NCI-H1105 (cell line): ENCODE measurements around the gene MPI.
A peak's percentile ranks its signal among the peaks of the same experiment; 100 is the strongest.
"Not testable (repeated sequence)": the region's sequence is repeated elsewhere in the genome, so short reads cannot be mapped to it uniquely, and the experiment has no call there.

Source experiments
- DNase-seq: peaks from one replicate; lab custom pipeline; 2025; lab: John Stamatoyannopoulos, UW

MPI gene

DNA sequence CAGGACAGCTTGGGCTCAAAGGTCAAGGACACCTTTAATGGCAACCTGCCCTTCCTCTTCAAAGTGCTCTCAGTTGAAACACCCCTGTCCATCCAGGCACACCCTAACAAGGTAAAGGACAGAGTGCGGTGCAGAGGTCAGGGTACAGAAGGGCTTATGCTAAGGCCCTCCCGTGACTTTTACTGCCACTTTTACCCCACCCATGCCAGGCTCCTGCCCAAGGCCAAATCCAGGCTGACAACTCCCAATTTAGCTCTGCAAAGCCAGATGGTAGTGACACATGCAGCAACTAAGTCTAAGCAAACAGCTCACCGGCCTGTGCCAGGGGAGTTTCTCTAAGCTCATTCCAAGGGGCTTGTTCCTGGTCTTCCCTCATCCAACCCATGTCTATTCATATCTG is 1.6 kb downstream of the MPI start:
- DNase-seq, result no peak

DNA sequence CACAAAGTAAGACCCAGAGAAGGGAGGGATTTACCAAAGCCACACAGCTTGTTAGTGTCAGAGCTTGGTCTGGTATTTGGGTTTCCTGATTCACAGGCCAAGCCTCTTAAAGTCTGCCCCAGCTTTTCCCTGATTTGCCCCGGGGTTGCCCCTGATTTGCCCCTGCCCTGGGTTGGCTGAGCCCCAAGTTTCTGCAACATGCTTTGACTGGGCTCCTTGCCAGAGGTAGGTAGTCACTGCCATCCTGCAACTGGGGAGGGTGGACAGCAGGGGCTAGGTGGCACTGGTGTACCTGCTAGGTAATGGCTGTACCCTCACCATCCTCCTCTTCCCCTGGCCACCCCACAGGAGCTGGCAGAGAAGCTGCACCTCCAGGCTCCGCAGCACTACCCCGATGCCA is 2.5 kb downstream of the MPI start:
- no peak for DNase-seq

DNA sequence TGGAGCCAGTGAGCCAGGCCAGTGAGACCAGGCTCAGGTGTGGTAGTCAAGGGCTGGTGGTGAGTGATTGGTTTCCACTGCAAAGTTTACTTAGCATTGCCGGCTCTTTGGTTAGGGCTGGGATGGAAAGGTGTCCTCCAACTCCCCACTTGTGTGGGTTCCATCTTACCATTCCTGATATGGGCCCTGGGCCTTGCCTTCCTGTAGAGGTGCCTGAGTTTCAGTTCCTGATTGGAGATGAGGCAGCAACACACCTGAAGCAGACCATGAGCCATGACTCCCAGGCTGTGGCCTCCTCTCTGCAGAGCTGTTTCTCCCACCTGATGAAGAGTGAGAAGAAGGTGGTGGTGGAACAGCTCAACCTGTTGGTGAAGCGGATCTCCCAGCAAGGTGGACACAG is 3.1 kb downstream of the MPI start:
- DNase-seq, result no peak

DNA sequence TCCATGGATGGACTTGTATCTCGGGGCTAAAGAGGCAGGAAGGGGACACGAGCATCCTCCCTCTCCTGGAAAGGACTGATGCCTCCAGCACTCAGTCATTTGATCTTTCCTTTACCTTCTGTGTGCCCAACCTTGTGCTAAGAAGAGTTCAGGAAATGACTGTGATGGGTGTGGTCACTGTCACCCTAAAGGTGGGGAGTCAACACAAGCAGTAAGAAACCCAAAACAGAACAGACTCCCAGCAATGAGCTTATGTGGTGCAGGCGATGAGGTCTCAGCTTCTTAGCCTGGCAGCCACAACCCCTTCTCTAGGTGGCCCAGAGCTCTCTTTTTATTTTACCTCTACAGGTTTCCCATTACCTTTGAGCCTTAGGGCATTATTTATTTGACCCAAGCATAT is 3.8 kb downstream of the MPI start:
- DNase-seq, result no peak

DNA sequence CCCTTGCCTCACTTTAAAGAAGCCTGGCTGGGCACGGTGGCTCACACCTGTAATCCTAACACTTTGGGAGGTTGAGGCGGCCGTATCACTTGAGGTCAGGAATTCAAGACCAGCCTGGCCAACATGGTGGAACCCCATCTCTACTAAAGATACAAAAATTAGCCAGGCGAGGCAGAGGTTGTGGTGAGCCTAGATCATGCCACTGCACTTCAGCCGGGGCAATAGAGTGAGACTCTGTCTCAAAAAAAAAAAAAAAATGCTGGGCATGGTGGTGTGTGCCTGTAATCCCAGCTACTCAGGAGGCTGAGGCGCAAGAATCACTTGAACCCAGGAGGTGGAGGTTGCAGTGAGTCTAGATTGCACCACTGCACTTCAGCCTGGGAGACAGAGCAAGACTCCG is 4.5 kb downstream of the MPI start:
- DNase-seq, result not testable (repeated sequence)

DNA sequence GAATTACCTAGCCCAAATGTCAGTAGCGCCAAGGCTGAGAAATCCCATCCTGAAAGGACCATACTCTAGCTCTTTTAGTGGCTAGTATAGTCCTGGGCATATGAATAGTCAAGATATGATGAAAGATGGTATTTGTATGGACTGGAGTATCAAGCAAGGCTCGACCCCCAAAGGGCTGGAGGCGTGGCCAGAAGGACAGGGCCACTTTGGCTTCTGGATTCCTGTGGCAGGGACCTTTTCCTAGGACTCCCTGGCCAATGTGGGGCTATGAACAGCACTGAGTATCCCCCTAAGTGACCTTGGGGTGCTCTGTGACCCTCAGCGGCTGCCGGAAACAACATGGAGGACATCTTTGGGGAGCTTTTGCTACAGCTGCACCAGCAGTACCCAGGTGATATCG is 6.0 kb downstream of the MPI start:
- DNase-seq, result no peak

DNA sequence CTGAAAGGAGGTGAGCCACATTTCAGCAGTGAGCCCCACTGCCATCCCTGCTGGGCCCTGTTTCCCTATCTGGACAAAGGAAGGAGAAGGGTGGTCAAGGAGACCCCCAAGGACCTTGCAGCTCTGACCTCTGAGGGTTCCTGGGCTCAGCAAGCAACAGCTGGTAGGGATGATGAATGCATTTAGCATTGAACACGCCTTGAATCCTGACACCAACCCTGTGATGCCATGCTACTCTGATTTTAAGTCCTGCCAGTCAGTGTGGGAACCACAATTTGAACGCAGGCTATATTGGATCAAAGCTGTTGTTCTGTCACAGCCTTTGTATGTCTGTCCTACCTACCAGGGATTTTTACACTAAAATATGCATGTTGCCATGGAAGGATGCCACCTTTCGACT is 6.5 kb downstream of the MPI start:
- DNase-seq, result no peak

DNA sequence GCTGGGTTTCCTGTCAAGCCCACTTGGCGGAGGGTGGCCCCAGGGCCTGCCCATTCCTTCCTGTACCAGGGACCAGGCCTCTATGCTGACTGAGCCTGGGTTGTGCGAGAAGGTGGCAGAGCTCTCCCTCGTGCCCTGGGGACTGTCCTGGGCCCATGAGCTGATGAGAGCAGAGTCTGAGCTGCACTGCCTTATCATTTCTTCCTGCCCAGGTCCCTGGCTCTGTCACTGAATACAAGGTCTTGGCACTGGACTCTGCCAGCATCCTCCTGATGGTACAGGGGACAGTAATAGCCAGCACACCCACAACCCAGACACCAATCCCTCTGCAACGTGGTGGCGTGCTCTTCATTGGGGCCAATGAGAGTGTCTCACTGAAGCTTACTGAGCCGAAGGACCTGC is 7.5 kb downstream of the MPI start:
- DNase-seq, result no peak

DNA sequence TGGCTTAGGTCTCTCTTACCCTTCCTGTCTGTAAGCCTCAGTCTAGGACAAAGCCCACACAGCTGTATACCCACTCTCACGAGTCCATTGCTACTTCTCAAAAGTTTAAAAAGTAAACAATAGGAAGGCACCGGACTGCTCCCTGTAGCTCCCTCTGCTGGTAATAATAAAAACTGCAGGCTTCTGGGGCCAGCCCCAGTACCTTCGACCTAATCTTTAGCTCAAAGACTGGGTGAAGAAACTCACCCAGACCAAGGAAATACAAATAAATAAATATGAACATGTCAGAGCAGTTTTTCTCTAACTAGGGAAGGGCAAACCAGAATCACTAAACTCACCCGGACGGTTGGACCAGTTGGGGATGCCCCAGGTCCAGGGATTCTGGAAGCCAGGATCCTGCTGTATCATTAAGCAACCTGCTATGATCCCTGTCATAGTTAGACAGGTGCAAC is 11.8 kb downstream of the MPI start:
- DNase-seq, result no peak

DNA sequence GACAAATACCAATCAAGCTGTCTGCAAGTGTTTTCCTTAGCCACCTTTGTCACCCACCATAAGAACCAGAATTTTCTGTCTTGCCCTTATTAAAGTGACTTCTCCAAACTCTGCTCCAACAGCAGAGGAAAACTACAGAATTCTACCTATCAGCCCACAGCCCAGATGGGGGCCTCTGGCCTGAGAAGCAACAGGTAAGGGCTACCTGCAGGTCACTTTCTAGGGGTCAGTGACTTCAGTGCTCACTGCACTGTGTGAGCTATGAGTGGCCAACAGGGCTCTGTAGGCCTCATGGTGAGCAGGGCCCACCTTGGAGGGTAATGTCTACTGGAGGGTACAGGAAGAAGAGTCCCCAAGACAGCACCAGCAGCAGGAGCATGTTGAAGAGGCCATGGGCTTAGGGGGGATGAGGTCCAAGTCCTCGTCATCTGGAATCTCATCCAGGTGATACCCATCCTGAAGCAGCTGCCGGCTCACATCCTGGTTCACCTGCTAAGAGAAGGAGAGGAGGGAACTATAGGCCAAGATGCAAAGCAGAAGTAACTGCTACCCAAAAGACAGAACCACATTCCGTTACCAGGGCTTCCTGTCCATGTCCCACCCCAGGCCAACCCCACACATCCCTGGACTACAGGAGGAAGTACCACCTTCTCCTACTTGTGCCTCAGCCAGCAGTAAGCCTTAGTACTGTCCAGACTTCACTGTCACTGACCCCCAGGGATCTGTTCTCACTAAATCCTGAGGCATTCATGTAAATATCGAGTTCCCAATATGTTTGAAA is 12.6 kb downstream of the MPI start:
- DNase-seq, result no peak

DNA sequence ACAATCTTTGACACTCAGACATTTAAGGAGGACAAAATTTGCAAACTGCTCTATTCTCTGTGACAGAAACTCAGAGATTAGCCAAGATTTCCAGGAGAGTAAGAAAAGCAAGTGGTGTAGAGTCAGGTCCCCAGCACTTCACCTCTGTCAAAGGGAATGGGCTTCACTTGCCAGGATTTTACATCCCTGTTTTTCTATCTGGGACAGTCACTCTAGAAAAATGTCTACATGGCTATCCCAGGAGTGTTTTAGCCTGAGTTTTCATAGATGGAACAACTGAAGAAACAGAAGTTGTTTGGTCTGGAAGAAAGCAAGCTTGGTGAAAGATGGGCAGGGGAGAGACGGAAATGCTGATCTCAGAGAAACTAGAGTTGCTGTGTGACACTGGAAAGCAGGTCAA is 13.8 kb downstream of the MPI start:
- no peak for DNase-seq

DNA sequence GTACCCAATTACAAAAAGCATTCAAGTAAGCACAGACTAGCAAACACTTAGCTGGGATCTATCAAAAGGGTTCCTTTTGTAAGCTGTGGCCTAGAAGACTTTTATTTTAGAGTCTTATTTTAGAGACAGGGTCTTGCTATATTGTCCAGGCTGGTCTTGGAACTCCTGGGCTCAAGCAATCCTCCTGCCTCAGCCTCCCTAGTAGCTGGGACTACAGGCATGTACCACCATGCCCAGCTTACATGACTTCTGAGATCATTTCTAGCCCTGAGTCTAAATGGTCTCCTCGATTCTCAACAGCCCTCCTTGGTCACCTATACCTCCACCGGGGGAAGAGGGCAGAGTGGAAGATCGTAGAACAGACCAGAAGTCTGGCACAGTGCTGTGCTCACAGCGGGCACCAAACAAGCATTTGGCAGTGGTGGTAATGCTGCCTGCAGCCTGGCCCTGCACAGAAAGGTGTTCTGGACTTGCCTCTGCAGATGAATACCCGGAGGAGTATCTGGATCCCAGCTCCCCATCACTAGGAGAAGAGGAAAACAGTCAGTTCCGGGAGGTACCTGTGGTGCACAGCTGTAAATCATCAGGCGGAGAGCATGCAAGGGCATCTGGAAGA is 14.5 kb downstream of the MPI start:
- DNase-seq, result no peak

DNA sequence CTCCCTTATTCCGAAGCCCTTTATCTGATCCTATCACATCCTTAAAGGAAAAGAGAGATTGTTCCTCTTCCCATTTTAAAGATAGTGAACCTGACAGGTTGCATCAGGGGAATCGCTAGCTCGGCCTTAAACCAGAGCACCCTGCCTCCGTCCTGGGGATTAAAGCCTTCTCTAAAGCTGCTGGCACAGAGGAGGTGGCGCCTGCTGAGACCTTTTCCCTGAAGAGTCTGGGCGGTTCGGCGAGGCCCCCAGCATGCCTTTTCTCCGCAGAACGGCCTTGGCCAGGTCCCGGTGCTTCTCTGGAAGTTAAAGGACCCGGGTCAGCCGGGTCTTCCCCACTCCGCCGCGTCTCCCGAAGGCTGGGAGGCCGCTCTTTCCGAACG is 16.2 kb downstream of the MPI start:
- no peak for DNase-seq

DNA sequence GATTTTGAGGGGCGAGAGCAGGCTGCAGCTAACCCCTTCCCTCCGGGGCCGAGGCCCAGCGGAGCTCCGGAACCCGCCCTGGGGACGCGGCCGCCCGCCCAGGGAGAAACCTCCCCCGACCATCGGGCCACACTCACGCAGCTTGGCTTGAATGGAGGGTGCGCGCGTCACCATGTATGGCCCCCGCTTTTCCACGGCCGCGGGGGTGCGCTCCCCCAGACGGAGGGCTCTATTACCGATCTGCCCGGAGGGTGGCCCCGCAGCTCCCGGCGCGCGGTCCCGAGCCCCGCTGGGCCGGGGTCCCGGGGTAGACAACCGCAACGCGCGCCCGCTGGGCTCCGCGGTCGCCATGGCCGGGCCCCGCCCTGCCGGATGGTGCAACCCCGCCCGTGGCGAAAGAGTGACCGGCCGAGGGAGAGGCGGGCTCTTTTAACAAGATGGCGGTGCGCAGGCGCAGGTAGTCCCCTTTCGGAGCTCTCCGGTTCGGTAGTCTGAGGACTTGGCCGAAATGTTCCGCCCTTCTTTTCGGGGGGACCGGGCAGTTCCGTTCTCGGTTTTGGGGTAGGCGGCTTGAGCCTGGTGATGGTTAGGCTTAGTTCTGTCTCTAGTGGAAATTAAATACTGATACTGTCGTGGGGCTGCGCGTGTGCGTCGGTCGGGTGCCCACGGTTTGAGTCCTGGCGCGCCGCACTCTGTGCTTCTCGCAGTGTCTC is 16.8 kb downstream of the MPI start, which contains the start of gene FAM219B:
Gene FAM219B, minus strand, starts transcription at position 402 of the 713 bp plus-strand sequence. Its CDS starts 51 bp downstream, at position 351.
- peak; percentile 54 for DNase-seq

DNA sequence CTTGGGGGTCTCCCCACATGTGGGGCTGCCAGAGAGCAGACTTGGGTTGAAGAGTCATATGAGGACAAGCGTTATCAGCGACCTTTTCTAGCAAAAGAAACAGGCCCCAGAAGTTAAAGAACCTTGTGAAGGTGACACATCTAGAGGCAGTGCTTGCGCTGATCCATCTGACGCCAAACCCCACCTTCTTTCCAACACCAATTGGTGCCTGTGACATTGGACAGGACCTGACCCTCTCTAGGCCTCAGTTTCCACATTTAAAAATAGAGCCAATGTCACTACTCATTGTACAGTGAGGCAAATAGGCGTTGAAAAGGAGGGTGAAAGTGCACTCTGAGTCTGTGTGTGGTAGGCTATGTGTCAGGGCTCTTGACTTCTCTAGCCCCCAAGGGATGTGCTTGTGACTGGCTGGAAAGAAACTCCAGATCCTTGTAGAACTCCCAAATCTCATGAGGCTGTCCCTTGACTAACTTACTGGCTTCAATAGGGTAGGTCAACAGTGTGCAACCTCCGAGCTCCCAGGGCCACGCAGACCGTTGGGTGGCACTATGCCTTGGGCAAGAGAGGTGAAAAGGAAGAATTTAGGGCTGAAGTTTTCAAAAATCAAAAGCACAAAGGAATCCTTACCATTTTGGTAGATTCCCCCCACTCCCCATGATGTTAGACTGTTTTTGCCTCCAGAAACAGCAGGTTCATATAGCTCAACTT is 17.5 kb downstream of the MPI start:
- no peak for DNase-seq

DNA sequence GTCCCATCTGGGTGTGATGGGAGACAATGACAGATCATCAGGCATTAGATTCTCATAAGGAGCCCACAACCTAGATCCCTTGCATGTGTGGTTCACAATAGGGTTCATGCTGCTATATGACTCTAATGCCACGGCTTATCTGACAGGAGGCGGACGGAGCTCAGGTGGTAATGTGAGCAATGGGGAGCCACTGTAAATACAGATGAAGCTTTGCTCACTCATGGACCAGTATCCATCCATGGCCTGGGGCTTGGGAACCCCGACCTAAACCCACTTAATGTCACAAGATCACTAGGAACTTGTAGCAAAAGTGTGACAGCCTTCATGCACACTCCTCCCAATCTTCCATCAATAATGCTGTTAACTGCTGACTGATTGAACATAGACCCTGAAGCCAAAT is 18.8 kb downstream of the MPI start:
- DNase-seq, result no peak

DNA sequence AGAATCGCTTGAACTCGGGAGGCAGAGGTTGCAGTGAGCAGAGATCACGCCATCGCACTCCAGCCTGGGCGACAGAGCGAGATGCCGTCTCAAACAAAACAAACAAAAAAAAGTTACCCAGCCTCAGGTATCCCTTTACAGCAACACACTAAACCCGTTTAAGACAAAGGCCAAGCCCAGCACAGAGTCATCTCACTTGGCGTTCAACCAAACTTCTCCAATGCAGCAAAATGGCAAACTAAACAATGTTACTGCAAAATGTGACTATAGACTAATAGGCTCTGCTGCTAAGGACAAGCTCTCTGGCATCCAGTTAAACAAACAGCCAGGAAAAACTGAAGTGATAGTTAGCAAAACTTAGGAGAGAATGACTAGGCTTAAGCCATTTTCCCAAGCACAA is 23.2 kb downstream of the MPI start:
- no peak for DNase-seq

DNA sequence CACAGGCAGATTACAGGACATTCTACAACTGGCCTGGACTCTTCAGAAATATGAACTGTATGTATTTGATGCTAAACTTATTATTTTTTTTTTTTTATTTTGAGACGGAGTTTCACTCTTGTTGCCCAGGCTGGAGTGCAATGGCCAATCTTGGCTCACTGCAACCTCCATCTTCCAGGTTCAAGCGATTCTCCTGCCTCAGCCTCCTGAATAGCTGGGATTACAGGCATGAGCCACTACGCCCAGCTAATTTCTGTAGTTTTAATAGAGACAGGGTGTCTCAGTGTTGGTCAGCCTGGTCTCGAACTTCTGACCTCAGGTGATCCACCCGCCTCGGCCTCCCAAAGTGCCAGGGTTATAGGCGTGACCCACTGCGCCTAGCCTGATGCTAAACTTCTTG is 24.0 kb downstream of the MPI start:
- DNase-seq, result not testable (repeated sequence)

DNA sequence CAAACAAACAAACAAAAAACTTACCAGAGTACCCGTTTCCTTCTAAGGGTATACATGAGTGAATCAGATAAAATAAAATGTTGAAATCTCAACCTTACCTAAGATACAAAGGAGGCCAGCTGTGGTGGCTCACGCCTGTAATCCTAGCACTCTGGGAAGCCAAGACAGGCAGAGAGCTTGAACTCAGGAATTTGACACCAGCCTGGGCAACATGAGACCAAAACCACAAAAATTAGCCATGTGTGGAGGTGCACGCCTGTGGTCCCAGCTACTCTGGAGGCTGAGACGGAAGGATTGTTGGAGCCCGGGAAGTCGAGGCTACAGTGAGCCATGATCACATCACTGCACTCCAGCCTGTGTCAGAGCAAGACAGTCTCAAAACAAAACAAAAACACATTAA is 27.8 kb downstream of the MPI start:
- DNase-seq, result no peak

DNA sequence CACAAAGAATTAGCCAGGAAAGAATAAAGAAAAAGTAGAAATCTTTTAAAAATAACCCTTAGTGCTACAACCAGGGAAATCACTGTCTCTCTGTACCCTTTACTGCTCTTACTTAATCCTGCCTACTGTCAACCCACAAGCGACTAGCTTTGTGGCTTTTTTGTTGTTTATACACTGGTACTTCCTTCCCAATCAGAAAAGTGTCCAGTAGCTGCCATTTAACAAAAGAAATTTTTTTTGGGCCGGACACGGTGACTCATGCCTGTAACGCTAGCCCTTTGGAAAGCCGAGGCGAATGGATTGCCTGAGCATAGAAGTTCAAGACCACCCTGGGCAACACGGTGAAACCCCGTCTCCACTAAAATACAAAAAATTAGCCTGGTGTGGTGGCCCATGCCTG is 30.6 kb downstream of the MPI start:
- no peak for DNase-seq

DNA sequence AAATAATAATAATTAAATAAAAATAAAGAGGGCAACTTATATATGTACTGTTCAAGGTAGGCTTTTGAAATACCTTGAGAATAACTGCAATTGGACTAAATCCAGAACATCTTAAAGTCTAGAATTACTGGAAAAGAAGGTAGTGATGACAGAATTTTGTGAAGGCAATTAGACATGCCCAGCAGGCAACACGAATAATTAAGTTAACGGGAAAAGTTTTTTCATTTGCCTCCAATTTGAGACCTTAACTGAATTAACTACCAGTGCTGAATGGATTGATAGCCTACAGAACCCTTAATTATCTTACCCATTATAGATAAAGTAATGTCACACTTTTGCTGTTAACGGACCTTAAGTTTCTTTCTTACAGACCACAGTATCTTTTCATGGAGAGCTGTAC is 34.7 kb downstream of the MPI start:
- no peak for DNase-seq

DNA sequence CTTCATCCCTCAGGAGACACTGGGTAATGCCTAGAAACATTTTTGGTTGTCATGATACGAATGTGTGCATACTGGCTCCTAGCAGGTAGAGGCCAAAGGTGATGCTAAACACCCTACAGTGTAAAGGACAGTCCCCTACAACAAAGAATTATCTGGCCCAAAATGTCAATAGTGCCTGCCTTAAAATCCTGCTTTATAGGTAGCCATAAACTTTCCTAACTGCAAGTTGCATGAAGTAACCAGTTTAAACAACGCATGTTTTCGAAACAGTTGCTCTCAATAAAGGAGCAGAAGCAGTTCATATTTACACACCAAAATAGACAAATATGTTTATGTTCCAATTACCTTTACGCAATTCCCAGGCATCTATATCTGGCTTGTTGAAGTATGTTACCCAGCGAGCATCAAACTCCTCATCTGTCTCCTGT is 38.9 kb downstream of the MPI start:
- DNase-seq, result no peak

DNA sequence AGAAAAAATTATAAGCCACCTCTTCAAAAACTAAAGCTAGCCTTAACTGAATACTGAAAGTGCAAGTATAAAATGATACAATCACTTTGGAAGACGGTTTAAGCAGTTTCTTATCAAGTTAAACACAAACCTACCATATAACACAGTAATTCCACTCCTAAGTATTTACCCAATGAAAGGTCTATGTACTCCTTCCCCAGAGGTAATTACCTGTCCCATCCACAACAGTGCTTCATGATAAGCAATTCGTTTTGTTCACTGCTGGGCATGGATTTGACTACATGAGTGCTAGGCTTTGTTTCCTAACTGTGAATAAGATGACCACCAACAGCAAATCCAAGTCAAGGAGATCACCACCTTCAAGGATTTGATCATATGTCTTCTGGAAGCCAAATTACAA is 43.7 kb downstream of the MPI start:
- no peak for DNase-seq
